ENCODE results near the gene ME2. TPM values are rescaled to one million over a fixed set of nuclear protein-coding genes. Genes with fewer than 3 reads are reported as not detected.

The ME2 gene
- total RNA-seq, 1 experiment from 2014 or later, result 49.0 TPM

- no peaks in the 10 kb centered on the region for H3K9me3 ChIP-seq (ENCODE audit: control insufficient read depth in 1 of 2, insufficient read depth in 1 of 2, low read depth in 1 of 2, low read length in 2 of 2)
- no peak for TF ChIP-seq ATF3 (IDR thresholded peaks at IDR 0.05)
- no peak for TF ChIP-seq CBX3 (IDR thresholded peaks at IDR 0.05; ENCODE audit: low read depth)
- TF ChIP-seq SIN3A (IDR thresholded peaks at IDR 0.05; ENCODE audit: low read depth), result no peak
- no peak for TF ChIP-seq EZH2phosphoT487 (IDR thresholded peaks at IDR 0.05; ENCODE audit: borderline replicate concordance)
- TF ChIP-seq ELF1 (IDR thresholded peaks at IDR 0.05; ENCODE audit: borderline replicate concordance, low read depth), result no peak
- TF ChIP-seq JUND (IDR thresholded peaks at IDR 0.05), result no peak
- no peak for TF ChIP-seq ZBTB33 (IDR thresholded peaks at IDR 0.05; ENCODE audit: extremely low read depth, insufficient replicate concordance, low read length)
- no peak for TF ChIP-seq EZH2 (IDR thresholded peaks at IDR 0.05)
- no peak for TF ChIP-seq RAD21 (IDR thresholded peaks at IDR 0.05; ENCODE audit: low read depth)
- TF ChIP-seq CEBPB (IDR thresholded peaks at IDR 0.05; ENCODE audit: low read depth), result no peak
- no peak for TF ChIP-seq CTCF (IDR thresholded peaks at IDR 0.05 in 2 of 3, conservative IDR thresholded peaks at IDR 0.05 in 1 of 3; ENCODE audit: borderline replicate concordance in 1 of 3, insufficient read depth in 1 of 3, low read depth in 2 of 3, low read length in 2 of 3)
- TF ChIP-seq TCF7L2 (IDR thresholded peaks at IDR 0.05; ENCODE audit: borderline replicate concordance, extremely low read depth, insufficient read depth, insufficient read length), result no peak
- no peak for TF ChIP-seq FOSL1 (IDR thresholded peaks at IDR 0.05; ENCODE audit: low read depth)
- no peak for TF ChIP-seq SRF (IDR thresholded peaks at IDR 0.05; ENCODE audit: low read depth)
- TF ChIP-seq MAX (IDR thresholded peaks at IDR 0.05), result no peak
- TF ChIP-seq YY1 (IDR thresholded peaks at IDR 0.05; ENCODE audit: extremely low read depth, insufficient replicate concordance, low read depth, low read length), result no peak
- ChIA-PET POLR2A (no interaction called here), RAD21 (ENCODE audit: low non-redundant PET in 1 of 2, low total read pairs in 2 of 2, uncharacterized antibody in 2 of 2, unreplicated experiment in 2 of 2) (no interaction called here), CTCF (no interaction called here)
- H3K4me1 ChIP-seq (ENCODE audit: control insufficient read depth in 1 of 2, insufficient read depth in 2 of 2, low read length in 2 of 2), result no peaks in the 10 kb centered on the region
- H3K9ac ChIP-seq (ENCODE audit: low read length), result no peak overlapping the region
- H3K4me2 ChIP-seq (ENCODE audit: low read length), result no peak overlapping the region
- H3K79me2 ChIP-seq (ENCODE audit: insufficient read depth, low read length), result no peaks in the 10 kb centered on the region
- intact Hi-C loops (cut with micrococcal nuclease), result no loop called here
- no TSS peak for BruUV-seq (replicated peaks)
- H3K4me3 ChIP-seq (replicated peaks in 1 of 2; ENCODE audit: low read depth in 1 of 2, low read length in 2 of 2), result no peak overlapping the region
- no peaks in the 10 kb centered on the region for H3K9me2 ChIP-seq (ENCODE audit: insufficient read depth)
- H3K27me3 ChIP-seq (ENCODE audit: insufficient read depth, low read length), result no peaks in the 10 kb centered on the region
- H2AFZ ChIP-seq (ENCODE audit: low read depth, low read length, poor library complexity, severe bottlenecking), result no peak overlapping the region
- no peak for DNase-seq (ENCODE audit: low read depth, low spot score)
- no peak for ATAC-seq
- H3K36me3 ChIP-seq (ENCODE audit: control insufficient read depth in 1 of 2, insufficient read depth in 2 of 2, low read length in 2 of 2), result peaks cover 3 to 4% of the 10 kb centered on the region in 2 experiments; a peak in 2 of 4 replicates
- H3K27ac ChIP-seq (ENCODE audit: low read depth, low read length), result no peak overlapping the region
- H4K20me1 ChIP-seq (ENCODE audit: insufficient read depth), result no peaks in the 10 kb centered on the region
These were observed 56.7 kb downstream of the ME2 start for GRCh38 chr18:50935493-50936191.

Data from HCT116 (cell line).